ENCODE results near the gene SOX21.
A peak's percentile ranks its signal among the peaks of the same experiment; 100 is the strongest.

Gene SOX21

DNA sequence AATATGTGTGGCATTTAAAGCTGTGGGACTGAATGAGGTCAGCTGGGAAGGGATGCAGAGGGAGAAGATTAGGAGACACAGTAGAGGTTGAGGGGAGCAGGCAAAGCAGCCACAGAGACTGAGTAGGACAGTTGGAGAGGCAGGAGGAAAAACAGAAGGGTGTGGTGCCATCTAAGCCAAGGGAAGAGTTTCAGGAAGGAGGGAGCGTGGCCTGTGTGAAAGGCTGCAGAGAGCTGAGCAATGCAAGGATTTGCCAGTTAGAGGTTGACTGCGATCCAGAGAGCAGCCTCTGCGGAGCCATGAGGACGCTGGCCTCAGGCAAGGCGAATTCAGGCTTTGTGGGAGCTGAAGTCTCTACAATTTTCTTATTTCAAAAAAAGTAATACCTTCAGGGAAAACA is 28.9 kb downstream of the SOX21 start:
- no peak overlapping the region for H3K27ac ChIP-seq
- TF ChIP-seq, protein P1, sequence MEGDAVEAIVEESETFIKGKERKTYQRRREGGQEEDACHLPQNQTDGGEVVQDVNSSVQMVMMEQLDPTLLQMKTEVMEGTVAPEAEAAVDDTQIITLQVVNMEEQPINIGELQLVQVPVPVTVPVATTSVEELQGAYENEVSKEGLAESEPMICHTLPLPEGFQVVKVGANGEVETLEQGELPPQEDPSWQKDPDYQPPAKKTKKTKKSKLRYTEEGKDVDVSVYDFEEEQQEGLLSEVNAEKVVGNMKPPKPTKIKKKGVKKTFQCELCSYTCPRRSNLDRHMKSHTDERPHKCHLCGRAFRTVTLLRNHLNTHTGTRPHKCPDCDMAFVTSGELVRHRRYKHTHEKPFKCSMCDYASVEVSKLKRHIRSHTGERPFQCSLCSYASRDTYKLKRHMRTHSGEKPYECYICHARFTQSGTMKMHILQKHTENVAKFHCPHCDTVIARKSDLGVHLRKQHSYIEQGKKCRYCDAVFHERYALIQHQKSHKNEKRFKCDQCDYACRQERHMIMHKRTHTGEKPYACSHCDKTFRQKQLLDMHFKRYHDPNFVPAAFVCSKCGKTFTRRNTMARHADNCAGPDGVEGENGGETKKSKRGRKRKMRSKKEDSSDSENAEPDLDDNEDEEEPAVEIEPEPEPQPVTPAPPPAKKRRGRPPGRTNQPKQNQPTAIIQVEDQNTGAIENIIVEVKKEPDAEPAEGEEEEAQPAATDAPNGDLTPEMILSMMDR (conservative IDR thresholded peaks at IDR 0.05), result no peak

DNA sequence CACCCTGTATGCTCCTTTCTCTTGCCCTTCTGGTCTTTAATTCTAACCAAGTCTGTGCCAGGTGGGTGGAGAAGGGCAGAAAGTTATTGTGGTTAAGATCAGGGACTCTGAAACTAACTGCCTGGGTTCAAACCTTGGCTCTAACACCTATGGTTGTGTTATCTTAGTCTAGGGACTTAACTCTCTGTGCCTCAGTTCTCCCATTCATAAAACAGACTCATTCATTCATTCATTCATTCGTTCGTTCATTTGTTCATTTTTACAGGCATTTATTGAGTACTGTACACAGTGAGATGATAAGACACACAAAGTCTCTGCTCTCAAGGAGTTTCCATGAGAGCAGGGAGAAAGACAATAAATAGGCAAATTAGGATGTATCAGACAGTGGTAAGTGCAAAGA is 30.1 kb downstream of the SOX21 start:
- TF ChIP-seq, protein P1 (conservative IDR thresholded peaks at IDR 0.05), result no peak
- no peak overlapping the region for H3K27ac ChIP-seq

DNA sequence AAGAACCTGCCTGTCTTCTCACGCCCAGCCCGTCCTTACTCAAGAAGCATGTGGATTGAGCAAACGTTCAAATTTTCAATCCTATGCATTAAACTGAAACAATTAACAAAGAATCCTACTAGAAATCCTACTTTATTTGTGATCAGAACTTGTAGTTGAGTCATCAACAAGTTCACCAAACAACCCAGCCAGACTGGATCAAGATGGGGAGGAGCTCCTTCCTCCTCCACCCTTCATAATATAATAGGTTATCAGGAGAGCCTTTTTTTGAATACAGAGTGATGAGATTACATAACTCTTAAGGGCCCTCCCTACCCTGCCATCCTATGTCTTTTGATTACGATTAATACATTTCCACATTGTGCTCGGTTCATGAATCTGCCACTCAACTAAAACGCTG is 32.7 kb downstream of the SOX21 start:
- H3K27ac ChIP-seq, result no peak overlapping the region
- TF ChIP-seq, protein P1 (conservative IDR thresholded peaks at IDR 0.05), result no peak

DNA sequence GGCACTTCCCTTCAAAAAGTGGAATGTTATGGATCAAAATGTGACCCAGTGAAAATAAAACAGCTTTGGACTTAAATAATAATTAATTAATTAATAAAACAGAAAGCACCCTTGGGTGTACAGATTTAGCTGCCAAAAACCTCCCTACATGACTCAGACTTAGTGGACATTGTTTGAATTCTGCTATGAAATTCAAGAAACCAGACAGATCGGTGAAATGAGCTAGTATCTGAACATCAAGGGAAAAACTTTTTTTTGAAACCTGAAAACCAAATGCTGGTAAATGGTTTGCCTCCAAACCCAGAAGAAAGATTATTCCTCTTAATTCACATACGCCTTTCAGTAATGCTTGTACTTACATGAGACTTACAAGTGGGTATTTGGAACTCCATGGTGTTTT is 33.5 kb downstream of the SOX21 start:
- H3K27ac ChIP-seq, result no peak overlapping the region

DNA sequence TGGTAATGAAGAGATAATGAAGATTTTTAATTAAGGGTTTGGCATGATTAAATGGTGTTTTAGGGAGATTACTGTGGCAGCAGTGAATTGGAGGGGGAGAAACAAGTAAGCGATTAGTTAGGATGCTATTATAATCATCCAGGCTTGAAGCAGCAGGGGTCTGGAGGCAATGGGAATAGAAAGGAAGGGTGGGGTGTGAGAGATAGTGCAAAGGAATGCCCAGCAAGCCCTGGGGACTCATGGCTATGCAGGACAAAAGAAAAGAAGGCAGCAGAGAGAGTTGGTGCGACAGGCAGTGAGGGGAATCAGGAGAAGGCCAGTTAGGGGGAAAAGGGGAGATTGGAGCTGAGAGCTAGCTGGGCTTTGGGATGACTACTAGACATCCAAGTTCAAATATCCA is 34.5 kb downstream of the SOX21 start:
- H3K27ac ChIP-seq, result no peak overlapping the region
- TF ChIP-seq, protein P1 (conservative IDR thresholded peaks at IDR 0.05), result no peak

More for the DNA sequence above, 33.5 kb downstream of the SOX21 start:
- TF ChIP-seq, protein P1 (conservative IDR thresholded peaks at IDR 0.05), result no peak

DNA sequence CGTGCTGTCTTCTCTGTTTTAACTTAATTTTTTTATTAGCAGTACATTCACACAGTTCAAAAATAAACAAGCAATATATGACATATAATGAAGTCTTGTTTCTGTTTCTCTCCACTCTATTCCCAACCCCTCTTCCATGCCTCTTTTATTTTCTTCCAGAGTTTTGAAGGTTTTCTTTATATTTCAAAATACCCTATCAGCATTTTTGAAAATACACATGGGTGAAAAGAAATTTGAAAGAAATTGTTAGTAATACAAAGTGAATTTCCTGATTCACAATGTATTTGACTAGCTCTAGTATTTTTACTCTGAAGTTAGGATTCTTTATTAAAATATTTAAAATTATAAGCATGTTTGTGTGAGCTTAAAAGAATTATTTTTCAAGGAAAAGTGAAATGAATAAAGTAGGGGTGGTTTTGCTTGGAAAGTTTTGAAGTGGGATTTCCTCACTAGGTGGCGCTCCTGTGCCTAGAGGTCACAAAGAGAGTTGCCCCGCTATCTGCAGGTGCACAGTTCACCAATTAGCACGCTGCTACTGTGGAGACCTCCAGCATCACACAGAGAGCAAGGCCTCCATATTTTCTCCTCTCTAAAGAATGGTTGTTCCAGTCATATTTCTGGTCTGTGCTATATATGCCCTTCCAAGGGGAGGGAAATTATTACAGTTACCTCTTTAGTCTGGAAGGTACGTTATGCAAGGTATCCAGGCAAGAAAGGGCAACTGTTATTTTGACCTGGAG is 37.6 kb downstream of the SOX21 start:
- TF ChIP-seq, protein P1 (conservative IDR thresholded peaks at IDR 0.05), result peak; percentile 88

DNA sequence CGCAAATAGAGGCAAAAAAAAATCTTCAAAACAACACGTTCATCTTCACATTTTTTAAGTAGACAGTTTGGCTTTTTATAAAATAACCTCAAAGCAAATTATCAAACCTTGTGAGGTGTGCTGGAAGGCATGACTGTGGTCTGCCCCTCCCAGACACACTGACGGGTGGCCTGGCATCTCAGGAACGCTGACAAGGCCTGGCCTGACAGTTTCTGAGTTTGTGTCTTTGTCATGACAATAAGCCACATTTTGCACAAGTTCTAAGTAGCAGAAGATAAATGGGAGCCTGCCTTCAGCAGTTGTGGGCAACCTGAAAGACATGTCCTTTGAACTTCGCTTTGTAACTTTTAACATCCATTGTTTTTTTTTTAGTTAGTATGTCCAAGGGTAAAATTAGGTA is 38.5 kb downstream of the SOX21 start:
- no peak overlapping the region for H3K27ac ChIP-seq
- TF ChIP-seq, protein P1 (conservative IDR thresholded peaks at IDR 0.05), result no peak

More for the DNA sequence above, 37.6 kb downstream of the SOX21 start:
- no peak overlapping the region for H3K27ac ChIP-seq
